Fibroblast of pulmonary artery (primary cell): Measurements from ENCODE around the gene LMF1.

Experiments used
- DNase-seq: peaks from one replicate; pipeline ENCODE4 v3.0.0-alpha.2; 2010; ENCODE audit warnings: low read depth
- H3K4me3 ChIP-seq: replicated peaks from 2 replicates; pipeline ENCODE4 v1.5.1; 2011; ENCODE audit warnings: low read depth, mild to moderate bottlenecking, control low read depth, low read length, moderate library complexity
- CTCF ChIP-seq: IDR thresholded peaks from 2 replicates; pipeline ENCODE4 v1.5.1; 2011; ENCODE audit warnings: mild to moderate bottlenecking, control low read depth, low read length, inconsistent platforms; ENCODE audit errors: missing control alignments

LMF1 gene

DNA sequence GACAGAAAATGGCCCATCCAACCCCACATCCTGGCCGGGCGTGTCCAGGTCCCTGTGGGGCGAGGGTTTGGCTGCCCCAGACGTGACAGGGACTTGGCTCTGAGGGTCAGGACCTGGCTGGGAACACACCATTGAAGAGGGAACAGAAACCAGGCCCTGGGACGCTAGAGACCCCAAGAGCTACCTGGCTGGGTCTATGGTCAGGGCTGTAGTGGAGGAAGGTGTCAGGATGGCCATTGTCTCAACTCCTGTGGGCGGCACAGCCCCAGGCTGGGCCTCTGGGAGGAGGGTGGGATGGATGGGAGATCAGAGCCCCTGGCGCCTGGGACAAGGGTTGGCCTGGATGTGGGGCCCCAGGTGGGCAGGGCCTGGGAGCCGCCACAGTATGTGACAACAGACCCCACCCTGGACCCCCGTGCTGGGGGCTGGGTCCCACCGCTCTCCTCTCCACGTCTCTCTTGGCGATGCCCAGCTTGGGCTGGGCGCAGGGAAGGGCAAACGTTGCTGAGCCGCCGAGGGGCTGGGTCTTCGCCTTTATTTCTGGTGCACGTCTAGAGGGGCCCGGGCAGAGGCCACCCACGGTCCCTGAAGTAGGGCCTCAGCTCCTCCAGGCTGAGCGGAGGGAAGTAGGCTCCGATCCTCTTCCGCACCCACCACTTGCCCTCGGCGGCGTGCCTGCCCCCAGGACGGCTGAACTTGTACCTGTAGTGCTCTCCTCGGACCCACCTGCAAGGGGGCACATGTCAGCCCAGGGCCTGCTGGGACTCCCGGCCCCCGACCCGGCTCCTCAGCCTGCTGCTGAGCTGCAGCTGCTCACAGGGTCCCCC lies 116.6 kb downstream of the LMF1 start:
- TF ChIP-seq CTCF, result no peak
- no peak for DNase-seq
- H3K4me3 ChIP-seq, result no peak overlapping the region

DNA sequence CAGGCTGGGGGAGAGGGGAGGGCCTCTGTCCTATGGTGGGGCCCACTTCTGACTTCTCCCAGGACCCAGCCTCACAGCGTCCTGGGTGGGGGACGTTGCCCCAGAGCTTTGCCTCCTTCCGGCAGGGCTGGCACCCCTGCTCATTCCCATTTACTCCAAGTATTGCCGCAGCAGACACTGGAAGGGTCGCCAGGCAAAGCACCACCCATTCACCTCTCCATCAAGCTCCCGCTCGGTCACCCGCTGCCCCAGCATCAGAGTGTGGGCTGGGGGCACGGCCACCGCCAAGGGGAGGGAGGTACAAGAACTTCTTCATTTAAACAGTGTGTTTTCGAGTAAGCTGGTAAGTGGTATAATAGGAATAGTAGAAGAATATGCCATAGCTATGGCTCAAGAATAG lies 117.5 kb downstream of the LMF1 start:
- TF ChIP-seq CTCF, result no peak

DNA sequence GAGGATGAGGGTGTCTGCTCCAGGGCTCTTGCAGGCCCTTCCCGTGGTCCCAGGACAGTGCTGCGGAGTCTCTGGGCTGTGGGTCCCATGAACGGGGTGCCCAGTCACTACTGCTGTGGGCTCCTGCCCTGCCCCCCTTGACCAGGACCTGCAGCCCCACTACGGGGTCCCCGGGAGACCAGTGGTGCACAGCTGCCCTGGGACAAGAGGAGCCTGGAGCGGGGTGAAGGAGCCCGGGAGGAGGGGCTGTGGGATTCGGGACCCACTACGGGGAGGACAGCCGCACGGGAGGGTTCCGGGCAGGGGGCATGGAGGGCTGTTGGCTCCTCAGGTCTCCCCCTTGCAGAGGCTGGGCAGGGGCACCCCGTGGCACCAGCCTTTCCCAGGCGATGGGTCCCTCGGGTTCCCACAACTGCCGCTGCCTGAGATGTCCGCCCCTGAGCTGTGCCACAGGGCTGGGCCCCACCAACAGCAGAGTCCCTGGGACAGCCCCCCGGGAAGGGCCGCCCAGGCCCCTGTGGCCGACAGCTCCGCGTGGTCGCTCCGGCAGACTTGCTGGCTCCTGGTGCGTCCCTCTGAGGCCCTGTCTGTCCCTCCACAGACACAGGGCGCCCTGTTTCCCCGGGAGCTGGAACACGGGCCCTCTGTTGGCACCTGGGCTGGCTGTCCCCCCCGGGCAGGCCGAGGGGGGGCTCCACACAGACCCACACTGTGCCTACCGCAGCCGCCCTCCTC lies 118.2 kb downstream of the LMF1 start:
- TF ChIP-seq CTCF, result no peak
- no peak for DNase-seq
- no peak overlapping the region for H3K4me3 ChIP-seq

More for the DNA sequence above, 117.5 kb downstream of the LMF1 start:
- DNase-seq, result no peak
- no peak overlapping the region for H3K4me3 ChIP-seq

DNA sequence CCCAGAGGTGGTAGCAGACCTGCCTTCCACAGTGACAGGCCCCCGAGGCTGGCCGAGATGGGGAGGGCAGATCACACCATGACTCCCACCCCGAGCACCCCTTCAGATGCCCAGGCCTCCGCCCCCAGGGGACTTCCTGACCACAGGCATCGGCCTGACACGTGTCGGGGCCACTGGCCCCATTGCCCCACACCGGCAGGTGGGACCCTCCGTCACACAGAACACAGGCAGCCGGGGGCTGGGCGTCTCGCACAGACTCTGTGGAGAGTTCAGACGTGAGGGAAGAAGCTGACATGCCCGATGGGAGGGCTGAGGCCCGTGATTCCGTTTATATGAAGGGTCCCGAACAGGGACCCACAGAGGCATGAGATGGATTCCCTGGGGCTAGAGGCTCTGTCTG lies 118.9 kb downstream of the LMF1 start:
- DNase-seq, result no peak
- H3K4me3 ChIP-seq, result no peak overlapping the region
- TF ChIP-seq CTCF, result no peak

GRCh38 chr16:851209-851810 lies 119.5 kb downstream of the LMF1 start:
- no peak for DNase-seq
- no peak for TF ChIP-seq CTCF
- H3K4me3 ChIP-seq, result no peak overlapping the region

DNA sequence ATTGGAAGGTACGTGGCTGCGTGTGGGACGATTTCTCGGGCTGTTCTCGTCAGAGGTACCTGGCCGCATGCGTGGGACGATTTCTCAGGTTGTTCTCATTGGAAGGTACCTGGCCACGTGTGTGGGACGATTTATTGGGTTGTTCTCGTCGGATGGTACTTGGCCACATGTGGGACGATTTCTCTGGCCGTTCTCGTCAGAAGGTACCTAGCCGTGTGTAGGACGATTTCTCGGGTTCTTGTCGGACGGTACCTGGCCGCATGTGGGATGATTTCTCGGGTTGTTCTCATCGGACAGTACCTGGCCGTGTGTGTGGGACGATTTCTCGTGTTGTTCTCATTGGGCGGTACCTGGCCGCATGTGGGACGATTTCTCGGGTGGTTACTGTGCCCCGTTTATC lies 120.1 kb downstream of the LMF1 start:
- H3K4me3 ChIP-seq, result no peak overlapping the region
- no peak for DNase-seq
- no peak for TF ChIP-seq CTCF
